Nephron (organoid): ENCODE data around the gene SLC22A9.

Source experiments
- H3K27ac Mint-ChIP-seq, 3 experiments: 2 replicates each; pipeline ENCODE4 v1.8.0; 2020; ENCODE audit warnings: mixed read lengths in 3 of 3, mild to moderate bottlenecking in 2 of 3, moderate library complexity in 1 of 3
- H3K27me3 Mint-ChIP-seq: 2 replicates; pipeline ENCODE4 v1.8.0; 2021; ENCODE audit warnings: low read depth, mild to moderate bottlenecking, moderate library complexity, mixed read lengths
- H3K36me3 Mint-ChIP-seq: 2 replicates; pipeline ENCODE4 v1.8.0; 2020; ENCODE audit warnings: low read depth, mixed read lengths
- H3K4me1 Mint-ChIP-seq: 2 replicates; pipeline ENCODE4 v1.8.0; 2020; ENCODE audit warnings: mixed read lengths
- H3K4me3 Mint-ChIP-seq, 3 experiments: 2 replicates each; pipeline ENCODE4 v1.8.0; 2020; ENCODE audit warnings: mild to moderate bottlenecking in 3 of 3, mixed read lengths in 3 of 3, moderate library complexity in 2 of 3
- H3K9me3 Mint-ChIP-seq: 2 replicates; pipeline ENCODE4 v1.8.0; 2020; ENCODE audit warnings: mixed read lengths
- TF ChIP-seq, protein P1 (sequence below), 3 experiments: fragments of 200-600 bp; sonication (generic); IDR thresholded peaks; one replicate each; pipeline ENCODE4 v1.5.0; 2021; ENCODE audit warnings: antibody characterized with exemption in 3 of 3; ENCODE audit not compliant: unreplicated experiment in 3 of 3

The SLC22A9 gene

DNA sequence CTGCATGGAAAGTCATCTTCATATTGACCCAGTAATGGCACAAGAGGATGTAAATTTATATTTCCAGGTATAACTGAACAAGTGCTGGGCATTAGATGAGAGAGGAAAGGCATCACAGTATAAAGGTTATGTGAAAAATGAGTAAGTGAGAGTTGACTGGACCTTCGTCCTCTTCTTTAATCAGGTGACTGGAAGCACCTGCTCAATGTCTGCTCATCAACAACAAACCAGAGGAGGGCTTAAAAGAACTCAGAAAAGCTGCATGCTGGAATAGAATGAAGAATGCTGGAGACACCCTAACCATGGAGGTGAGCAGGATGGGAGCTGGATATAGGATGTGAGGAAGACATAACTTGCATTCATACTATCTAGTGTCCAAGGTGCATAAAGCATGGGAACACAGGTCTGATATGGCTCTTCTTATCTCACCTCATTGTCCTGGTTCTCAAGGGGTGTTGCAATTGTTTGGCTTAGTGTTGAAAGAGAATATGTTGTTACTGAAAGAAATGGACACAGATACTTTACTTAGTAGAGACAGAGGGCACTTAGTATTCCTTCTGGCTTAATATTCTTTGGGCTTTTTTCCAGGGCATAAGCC, 7.3 kb upstream of the SLC22A9 start:
- Mint-ChIP-seq H3K9me3 (peaks cover 13% of the 10 kb centered on the region), H3K4me1 (no peaks in the 10 kb centered on the region), H3K27me3 (no peaks in the 10 kb centered on the region), H3K36me3 (no peaks in the 10 kb centered on the region), H3K4me3 (no peak overlapping the region), H3K27ac (no peak overlapping the region)
- TF ChIP-seq, protein P1, sequence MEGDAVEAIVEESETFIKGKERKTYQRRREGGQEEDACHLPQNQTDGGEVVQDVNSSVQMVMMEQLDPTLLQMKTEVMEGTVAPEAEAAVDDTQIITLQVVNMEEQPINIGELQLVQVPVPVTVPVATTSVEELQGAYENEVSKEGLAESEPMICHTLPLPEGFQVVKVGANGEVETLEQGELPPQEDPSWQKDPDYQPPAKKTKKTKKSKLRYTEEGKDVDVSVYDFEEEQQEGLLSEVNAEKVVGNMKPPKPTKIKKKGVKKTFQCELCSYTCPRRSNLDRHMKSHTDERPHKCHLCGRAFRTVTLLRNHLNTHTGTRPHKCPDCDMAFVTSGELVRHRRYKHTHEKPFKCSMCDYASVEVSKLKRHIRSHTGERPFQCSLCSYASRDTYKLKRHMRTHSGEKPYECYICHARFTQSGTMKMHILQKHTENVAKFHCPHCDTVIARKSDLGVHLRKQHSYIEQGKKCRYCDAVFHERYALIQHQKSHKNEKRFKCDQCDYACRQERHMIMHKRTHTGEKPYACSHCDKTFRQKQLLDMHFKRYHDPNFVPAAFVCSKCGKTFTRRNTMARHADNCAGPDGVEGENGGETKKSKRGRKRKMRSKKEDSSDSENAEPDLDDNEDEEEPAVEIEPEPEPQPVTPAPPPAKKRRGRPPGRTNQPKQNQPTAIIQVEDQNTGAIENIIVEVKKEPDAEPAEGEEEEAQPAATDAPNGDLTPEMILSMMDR (IDR thresholded peaks at IDR 0.05; ENCODE audit: unreplicated experiment in 3 of 3) = no peak

DNA sequence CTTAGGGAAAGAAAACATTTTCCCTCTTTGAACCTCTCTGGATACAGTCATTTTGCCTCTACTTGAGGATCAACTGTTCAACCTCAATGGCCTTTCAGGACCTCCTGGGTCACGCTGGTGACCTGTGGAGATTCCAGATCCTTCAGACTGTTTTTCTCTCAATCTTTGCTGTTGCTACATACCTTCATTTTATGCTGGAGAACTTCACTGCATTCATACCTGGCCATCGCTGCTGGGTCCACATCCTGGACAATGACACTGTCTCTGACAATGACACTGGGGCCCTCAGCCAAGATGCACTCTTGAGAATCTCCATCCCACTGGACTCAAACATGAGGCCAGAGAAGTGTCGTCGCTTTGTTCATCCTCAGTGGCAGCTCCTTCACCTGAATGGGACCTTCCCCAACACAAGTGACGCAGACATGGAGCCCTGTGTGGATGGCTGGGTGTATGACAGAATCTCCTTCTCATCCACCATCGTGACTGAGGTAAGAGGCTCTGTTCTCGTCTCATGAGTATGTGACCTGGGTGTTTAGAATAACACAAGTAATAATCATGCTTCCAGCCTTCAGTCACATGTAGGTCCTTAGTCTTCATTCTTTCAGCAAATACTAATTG, 495 bp downstream of the SLC22A9 start:
- H3K4me3 Mint-ChIP-seq = no peak overlapping the region
- no peaks in the 10 kb centered on the region for H3K36me3 Mint-ChIP-seq
- no peak overlapping the region for H3K27ac Mint-ChIP-seq
- TF ChIP-seq, protein P1 (IDR thresholded peaks at IDR 0.05; ENCODE audit: unreplicated experiment in 3 of 3) = no peak
- H3K4me1 Mint-ChIP-seq = no peaks in the 10 kb centered on the region
- H3K9me3 Mint-ChIP-seq = no peaks in the 10 kb centered on the region
- H3K27me3 Mint-ChIP-seq = peaks cover 11% of the 10 kb centered on the region

DNA sequence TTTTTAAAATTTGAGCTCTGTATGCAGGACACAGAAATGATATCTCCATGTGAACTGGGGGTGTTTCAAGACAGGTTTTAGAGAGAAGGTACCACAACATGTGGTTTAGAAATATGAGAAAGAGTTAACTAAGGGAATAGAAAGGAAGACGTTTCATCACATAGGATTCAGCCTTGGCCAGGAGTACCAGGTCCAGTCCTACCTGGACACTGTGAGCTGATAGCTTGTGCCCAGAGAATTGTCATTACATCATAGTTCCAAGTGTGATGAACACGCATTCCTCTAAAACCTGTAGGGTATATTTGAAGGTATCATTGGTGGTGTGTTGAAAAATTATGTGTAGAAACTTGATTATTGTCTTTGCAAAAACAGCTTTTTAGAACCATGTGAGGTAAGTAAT, 1.8 kb downstream of the SLC22A9 start:
- Mint-ChIP-seq H3K27ac (no peak overlapping the region), H3K4me3 (no peak overlapping the region), H3K36me3 (no peaks in the 10 kb centered on the region), H3K9me3 (no peaks in the 10 kb centered on the region), H3K4me1 (no peaks in the 10 kb centered on the region), H3K27me3 (peaks cover 11% of the 10 kb centered on the region)
- TF ChIP-seq, protein P1 (IDR thresholded peaks at IDR 0.05; ENCODE audit: unreplicated experiment in 3 of 3) = no peak

- Mint-ChIP-seq H3K36me3 (no peaks in the 10 kb centered on the region), H3K27me3 (peaks cover 18% of the 10 kb centered on the region), H3K4me3 (no peak overlapping the region), H3K9me3 (no peaks in the 10 kb centered on the region), H3K27ac (no peak overlapping the region), H3K4me1 (no peaks in the 10 kb centered on the region)
- TF ChIP-seq, protein P1 (IDR thresholded peaks at IDR 0.05; ENCODE audit: unreplicated experiment in 3 of 3) = no peak
Measured at GRCh38 chr11:63375434-63375833, 5.8 kb downstream of the SLC22A9 start.

- TF ChIP-seq, protein P1 (IDR thresholded peaks at IDR 0.05; ENCODE audit: unreplicated experiment in 3 of 3) = no peak
- Mint-ChIP-seq H3K4me1 (no peaks in the 10 kb centered on the region), H3K9me3 (no peaks in the 10 kb centered on the region)
Measured at GRCh38 chr11:63380130-63380529, 10.5 kb downstream of the SLC22A9 start.

DNA sequence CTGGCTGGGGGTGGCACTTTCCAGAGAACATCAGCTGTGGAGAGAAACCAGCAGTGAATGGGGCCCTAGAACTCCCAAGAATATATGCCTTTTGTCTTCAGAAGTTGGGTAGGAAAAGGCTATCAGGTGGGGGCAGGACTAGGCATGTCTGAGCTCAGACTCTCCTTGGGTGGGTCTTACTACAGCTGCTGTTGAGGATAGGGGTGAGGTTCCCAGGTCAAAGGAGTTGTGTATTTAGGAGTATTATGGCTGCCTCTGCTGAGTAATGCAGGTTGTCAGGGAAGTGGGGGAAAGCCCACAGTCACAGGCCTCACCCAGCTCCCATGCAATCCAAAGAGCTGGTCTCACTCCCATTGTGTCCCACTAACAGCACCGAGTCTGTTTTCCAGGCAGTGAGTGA, 26.1 kb downstream of the SLC22A9 start:
- no peaks in the 10 kb centered on the region for H3K9me3 Mint-ChIP-seq
- peaks cover 11% of the 10 kb centered on the region for H3K27me3 Mint-ChIP-seq
- no peaks in the 10 kb centered on the region for H3K36me3 Mint-ChIP-seq
- TF ChIP-seq, protein P1 (IDR thresholded peaks at IDR 0.05; ENCODE audit: unreplicated experiment in 3 of 3) = no peak
- no peaks in the 10 kb centered on the region for H3K4me1 Mint-ChIP-seq
- H3K27ac Mint-ChIP-seq = no peak overlapping the region
- H3K4me3 Mint-ChIP-seq = no peak overlapping the region

More at GRCh38 chr11:63380130-63380529, 10.5 kb downstream of the SLC22A9 start:
- Mint-ChIP-seq H3K36me3 (no peaks in the 10 kb centered on the region), H3K27ac (no peak overlapping the region), H3K27me3 (peaks cover 14% of the 10 kb centered on the region), H3K4me3 (no peak overlapping the region)
